H9 (cell line): ENCODE data around the gene KCTD1. TPM values are rescaled to one million over a fixed set of nuclear protein-coding genes. Genes with fewer than 3 reads are reported as not detected.
A peak's percentile ranks its signal among the peaks of the same experiment; 100 is the strongest.

Source experiments
- DNase-seq: peaks from one replicate; pipeline ENCODE4 v3.0.0-alpha.2; 2017
- H2AFZ ChIP-seq: one replicate; pipeline ENCODE4 v1.6.1; 2013; ENCODE audit warnings: mild to moderate bottlenecking, low read length, control low read depth, moderate library complexity
- H2AK5ac ChIP-seq: 2 replicates; pipeline ENCODE4 v1.6.1; 2013; ENCODE audit warnings: low read length, control low read depth, mixed read lengths; ENCODE audit not compliant: insufficient read length
- H2BK120ac ChIP-seq: one replicate; pipeline ENCODE4 v1.6.1; 2013; ENCODE audit warnings: low read depth, mild to moderate bottlenecking, low read length, control low read depth, inconsistent platforms; ENCODE audit not compliant: poor library complexity, severe bottlenecking
- H2BK12ac ChIP-seq: 2 replicates; pipeline ENCODE4 v1.6.1; 2013; ENCODE audit warnings: low read length, control low read depth, mixed read lengths, low read depth; ENCODE audit not compliant: insufficient read length
- H2BK15ac ChIP-seq: 2 replicates; pipeline ENCODE4 v1.6.1; 2013; ENCODE audit warnings: low read depth, low read length, control low read depth
- H2BK20ac ChIP-seq: one replicate; pipeline ENCODE4 v1.6.1; 2013; ENCODE audit warnings: low read depth, mild to moderate bottlenecking, low read length, control low read depth, inconsistent platforms; ENCODE audit not compliant: poor library complexity, severe bottlenecking
- H2BK5ac ChIP-seq: 2 replicates; pipeline ENCODE4 v1.6.1; 2013; ENCODE audit warnings: low read length, control low read depth, mixed read lengths; ENCODE audit not compliant: insufficient read length
- H3K14ac ChIP-seq: 2 replicates; pipeline ENCODE4 v1.6.1; 2013; ENCODE audit warnings: low read length, control low read depth; ENCODE audit not compliant: insufficient read depth
- H3K18ac ChIP-seq: 2 replicates; pipeline ENCODE4 v1.6.1; 2013; ENCODE audit warnings: low read depth, mild to moderate bottlenecking, mixed read lengths, low read length, control low read depth; ENCODE audit not compliant: insufficient read length
- H3K23ac ChIP-seq: 2 replicates; pipeline ENCODE4 v1.6.1; 2013; ENCODE audit warnings: low read length, control low read depth, mixed read lengths, low read depth; ENCODE audit not compliant: insufficient read length
- H3K23me2 ChIP-seq: 2 replicates; pipeline ENCODE4 v1.6.1; 2013; ENCODE audit warnings: low read depth, mild to moderate bottlenecking, mixed read lengths, low read length, control low read depth; ENCODE audit not compliant: insufficient read length, poor library complexity, severe bottlenecking
- H3K27ac ChIP-seq: 2 replicates; pipeline ENCODE4 v1.5.1; 2013; ENCODE audit warnings: low read length, control low read depth, mixed read lengths, low read depth; ENCODE audit not compliant: insufficient read length
- H3K27me3 ChIP-seq: 2 replicates; pipeline ENCODE4 v1.6.1; 2013; ENCODE audit warnings: low read length, control low read depth, inconsistent platforms; ENCODE audit not compliant: insufficient read depth
- H3K4ac ChIP-seq: 2 replicates; pipeline ENCODE4 v1.6.1; 2013; ENCODE audit warnings: low read depth, mild to moderate bottlenecking, control low read depth, inconsistent platforms, low read length, moderate library complexity
- H3K4me1 ChIP-seq: 2 replicates; pipeline ENCODE4 v1.6.1; 2013; ENCODE audit warnings: low read length, control low read depth, inconsistent platforms; ENCODE audit not compliant: insufficient read depth
- H3K4me2 ChIP-seq: 2 replicates; pipeline ENCODE4 v1.6.1; 2013; ENCODE audit warnings: low read length, control low read depth, mixed read lengths; ENCODE audit not compliant: insufficient read length, insufficient read depth
- H3K56ac ChIP-seq: 2 replicates; pipeline ENCODE4 v1.6.1; 2013; ENCODE audit warnings: low read depth, mild to moderate bottlenecking, mixed read lengths, low read length, control low read depth; ENCODE audit not compliant: insufficient read length
- H3K79me1 ChIP-seq: 2 replicates; pipeline ENCODE4 v1.6.1; 2013; ENCODE audit warnings: low read depth, mild to moderate bottlenecking, moderate library complexity, low read length, control low read depth, inconsistent platforms; ENCODE audit not compliant: insufficient read depth, poor library complexity, severe bottlenecking
- H3K79me2 ChIP-seq: 2 replicates; pipeline ENCODE4 v1.6.1; 2013; ENCODE audit warnings: low read length, control low read depth, inconsistent platforms; ENCODE audit not compliant: insufficient read depth
- H3K9ac ChIP-seq: 2 replicates; pipeline ENCODE4 v1.6.1; 2013; ENCODE audit warnings: low read length, control low read depth, mixed read lengths; ENCODE audit not compliant: insufficient read length; ENCODE audit errors: extremely low read depth
- H3K9me3 ChIP-seq: one replicate; pipeline ENCODE4 v1.6.1; 2013; ENCODE audit warnings: low read depth, low read length, inconsistent platforms; ENCODE audit not compliant: control insufficient read depth
- H3T11ph ChIP-seq: one replicate; pipeline ENCODE4 v1.6.1; 2013; ENCODE audit warnings: mild to moderate bottlenecking, low read length, control low read depth, inconsistent platforms
- H4K20me1 ChIP-seq: one replicate; pipeline ENCODE4 v1.6.1; 2013; ENCODE audit not compliant: control insufficient read depth, insufficient read length, insufficient read depth
- H4K5ac ChIP-seq: 2 replicates; pipeline ENCODE4 v1.6.1; 2013; ENCODE audit warnings: low read depth, mild to moderate bottlenecking, mixed read lengths, low read length, control low read depth; ENCODE audit not compliant: insufficient read length
- H4K8ac ChIP-seq: replicated peaks from 2 replicates; pipeline ENCODE4 v1.6.1; 2013; ENCODE audit warnings: low read length, control low read depth, mixed read lengths, low read depth; ENCODE audit not compliant: insufficient read length
- H4K91ac ChIP-seq: 2 replicates; pipeline ENCODE4 v1.6.1; 2013; ENCODE audit warnings: low read depth, mild to moderate bottlenecking, moderate library complexity, mixed read lengths, low read length, control low read depth; ENCODE audit not compliant: insufficient read length
- H3K27ac Mint-ChIP-seq, 3 experiments: 2 replicates in 2 of 3; 3 replicates in 1 of 3; pipeline ENCODE4 v1.8.0; 2020 to 2021; ENCODE audit warnings: mixed read lengths in 3 of 3, mild to moderate bottlenecking in 1 of 3, moderate library complexity in 1 of 3
- H3K27me3 Mint-ChIP-seq: 2 replicates; pipeline ENCODE4 v1.8.0; 2021; ENCODE audit warnings: low read depth, mild to moderate bottlenecking, moderate library complexity, mixed read lengths
- H3K36me3 Mint-ChIP-seq, 3 experiments: 2 replicates in 2 of 3; 3 replicates in 1 of 3; pipeline ENCODE4 v1.8.0; 2020 to 2021; ENCODE audit warnings: low read depth in 3 of 3, mixed read lengths in 3 of 3; ENCODE audit not compliant: insufficient read depth in 1 of 3
- H3K4me1 Mint-ChIP-seq, 2 experiments: 2 replicates each; pipeline ENCODE4 v1.8.0; 2020; ENCODE audit warnings: mixed read lengths in 2 of 2
- H3K4me3 Mint-ChIP-seq, 2 experiments: 2 replicates in 1 of 2; 3 replicates in 1 of 2; pipeline ENCODE4 v1.8.0; 2020 to 2021; ENCODE audit warnings: mild to moderate bottlenecking in 2 of 2, mixed read lengths in 2 of 2, moderate library complexity in 1 of 2
- H3K9me3 Mint-ChIP-seq, 2 experiments: 2 replicates in 1 of 2; 3 replicates in 1 of 2; pipeline ENCODE4 v1.8.0; 2020; ENCODE audit warnings: mild to moderate bottlenecking in 2 of 2, mixed read lengths in 2 of 2, moderate library complexity in 1 of 2
- CTCF ChIP-seq: fragments of 200-600 bp; sonication (generic); conservative IDR thresholded peaks from 3 replicates; pipeline ENCODE4 v1.8.0; 2021; ENCODE audit warnings: antibody characterized with exemption, mild to moderate bottlenecking
- WGBS: extraction: QIAGEN DNeasy Blood & Tissue Kit; methylation state at CpG from one replicate; pipeline ENCODE4 v1.1.7; 2013; ENCODE audit warnings: missing lambda C conversion rate, low lambda C conversion rate, mixed read lengths; ENCODE audit not compliant: insufficient read length; ENCODE audit errors: extremely low coverage; 5-methylcytosine and 5-hydroxymethylcytosine counted together
- total RNA-seq: library from RNA; stranded (reverse); gene quantifications from 2 replicates; pipeline ENCODE4 v1.2.1, GENCODE V29; 2021

Gene KCTD1
- total RNA-seq, 1 experiment from 2014 or later: 10.8 TPM

- Histone ChIP-seq H3K27ac (peak overlapping the region; percentile 3), H3K9me3 (no peaks in the 10 kb centered on the region), H3K4me2 (peak overlapping the region; percentile 33), H4K91ac (no peak overlapping the region), H2AFZ (peak overlapping the region; percentile 66), H3K27me3 (no peaks in the 10 kb centered on the region), H2BK12ac (no peak overlapping the region), H2BK120ac (peak overlapping the region; percentile 29), H3K23me2 (no peaks in the 10 kb centered on the region), H3K79me1 (no peaks in the 10 kb centered on the region), H3K9ac (no peak overlapping the region), H4K20me1 (no peaks in the 10 kb centered on the region), H3K18ac (no peak overlapping the region), H3K23ac (no peak overlapping the region), H3K4ac (no peak overlapping the region), H4K8ac (no peak overlapping the region), H2BK20ac (no peak overlapping the region), H3K56ac (no peak overlapping the region), H3T11ph (no peak overlapping the region), H4K5ac (no peak overlapping the region), H2AK5ac (no peak overlapping the region), H2BK5ac (no peak overlapping the region), H3K79me2 (no peaks in the 10 kb centered on the region), H3K4me1 (peaks cover 9% of the 10 kb centered on the region), H2BK15ac (no peak overlapping the region), H3K14ac (peak overlapping the region; percentile 62; the same call in 1 of the 2 replicates)
- no peaks in the 10 kb centered on the region for H3K9me3 Mint-ChIP-seq
- DNase-seq: no peak
- H3K4me3 Mint-ChIP-seq: 0 out of 5 replicates have a peak overlapping the region, but pooled peaks of 1 of the 2 experiments have one; percentile 32
- H3K4me1 Mint-ChIP-seq: peaks cover 61 to 68% of the 10 kb centered on the region in 2 experiments
- no peak for TF ChIP-seq CTCF
- peak overlapping the region; percentile 72 to 98 (median 82) for H3K27ac Mint-ChIP-seq
- peaks cover 2% of the 10 kb centered on the region; the same call in 1 of the 2 replicates for H3K27me3 Mint-ChIP-seq
- H3K36me3 Mint-ChIP-seq: peaks cover 0 to 3% (median 3%) of the 10 kb centered on the region in 3 experiments; a peak in 3 of 7 replicates
- no CpG with 5 or more reads among the region's 6 CpGs for WGBS
These were observed 68.7 kb downstream of the KCTD1 start for GRCh38 chr18:26479681-26480079.
